ENCODE results near the gene MAPKAP1.

DNA sequence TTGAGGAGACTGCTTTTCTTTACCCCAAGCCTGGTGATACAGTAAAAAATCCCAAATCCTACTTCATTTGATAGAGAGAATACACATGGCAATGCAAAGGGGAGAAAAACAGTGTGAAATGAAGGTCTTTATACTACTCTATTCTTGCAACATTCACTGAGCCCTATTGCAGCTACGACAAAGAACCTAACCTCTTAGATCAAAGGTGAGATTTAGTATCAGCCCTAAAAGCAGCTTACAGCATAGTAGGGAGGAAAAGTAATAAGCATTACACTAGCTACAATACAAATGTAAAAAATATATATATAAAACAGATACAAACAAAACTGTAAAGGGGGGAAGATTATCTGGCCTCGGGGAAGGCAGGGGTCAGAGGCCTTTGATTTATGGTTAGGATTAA, 147.1 kb downstream of the MAPKAP1 start:
- no peak for TF ChIP-seq PTTG1 (tag; IDR thresholded peaks at IDR 0.05; ENCODE audit: low read depth)
- TF ChIP-seq NBN (IDR thresholded peaks at IDR 0.05; ENCODE audit: low read depth) = no peak
- no peak for TF ChIP-seq ELF4 (CRISPR knock-in tag; IDR thresholded peaks at IDR 0.05)
- TF ChIP-seq TEAD4 (IDR thresholded peaks at IDR 0.05; ENCODE audit: low read length) = no peak
- no peak for TF ChIP-seq TEAD4 (CRISPR knock-in tag; IDR thresholded peaks at IDR 0.05; ENCODE audit: borderline replicate concordance)
- TF ChIP-seq, protein P1, sequence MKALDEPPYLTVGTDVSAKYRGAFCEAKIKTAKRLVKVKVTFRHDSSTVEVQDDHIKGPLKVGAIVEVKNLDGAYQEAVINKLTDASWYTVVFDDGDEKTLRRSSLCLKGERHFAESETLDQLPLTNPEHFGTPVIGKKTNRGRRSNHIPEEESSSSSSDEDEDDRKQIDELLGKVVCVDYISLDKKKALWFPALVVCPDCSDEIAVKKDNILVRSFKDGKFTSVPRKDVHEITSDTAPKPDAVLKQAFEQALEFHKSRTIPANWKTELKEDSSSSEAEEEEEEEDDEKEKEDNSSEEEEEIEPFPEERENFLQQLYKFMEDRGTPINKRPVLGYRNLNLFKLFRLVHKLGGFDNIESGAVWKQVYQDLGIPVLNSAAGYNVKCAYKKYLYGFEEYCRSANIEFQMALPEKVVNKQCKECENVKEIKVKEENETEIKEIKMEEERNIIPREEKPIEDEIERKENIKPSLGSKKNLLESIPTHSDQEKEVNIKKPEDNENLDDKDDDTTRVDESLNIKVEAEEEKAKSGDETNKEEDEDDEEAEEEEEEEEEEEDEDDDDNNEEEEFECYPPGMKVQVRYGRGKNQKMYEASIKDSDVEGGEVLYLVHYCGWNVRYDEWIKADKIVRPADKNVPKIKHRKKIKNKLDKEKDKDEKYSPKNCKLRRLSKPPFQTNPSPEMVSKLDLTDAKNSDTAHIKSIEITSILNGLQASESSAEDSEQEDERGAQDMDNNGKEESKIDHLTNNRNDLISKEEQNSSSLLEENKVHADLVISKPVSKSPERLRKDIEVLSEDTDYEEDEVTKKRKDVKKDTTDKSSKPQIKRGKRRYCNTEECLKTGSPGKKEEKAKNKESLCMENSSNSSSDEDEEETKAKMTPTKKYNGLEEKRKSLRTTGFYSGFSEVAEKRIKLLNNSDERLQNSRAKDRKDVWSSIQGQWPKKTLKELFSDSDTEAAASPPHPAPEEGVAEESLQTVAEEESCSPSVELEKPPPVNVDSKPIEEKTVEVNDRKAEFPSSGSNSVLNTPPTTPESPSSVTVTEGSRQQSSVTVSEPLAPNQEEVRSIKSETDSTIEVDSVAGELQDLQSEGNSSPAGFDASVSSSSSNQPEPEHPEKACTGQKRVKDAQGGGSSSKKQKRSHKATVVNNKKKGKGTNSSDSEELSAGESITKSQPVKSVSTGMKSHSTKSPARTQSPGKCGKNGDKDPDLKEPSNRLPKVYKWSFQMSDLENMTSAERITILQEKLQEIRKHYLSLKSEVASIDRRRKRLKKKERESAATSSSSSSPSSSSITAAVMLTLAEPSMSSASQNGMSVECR (CRISPR knock-in tag; IDR thresholded peaks at IDR 0.05) = no peak

Measured in K562 (cell line).